ENCODE results near the gene RAPGEF1. TPM values are rescaled to one million over a fixed set of nuclear protein-coding genes. Genes with fewer than 3 reads are reported as not detected.
A peak's percentile ranks its signal among the peaks of the same experiment; 100 is the strongest.

The RAPGEF1 gene
- total and polyA plus RNA-seq, 7 donors = 72.3 to 319 (median 268) TPM

DNA sequence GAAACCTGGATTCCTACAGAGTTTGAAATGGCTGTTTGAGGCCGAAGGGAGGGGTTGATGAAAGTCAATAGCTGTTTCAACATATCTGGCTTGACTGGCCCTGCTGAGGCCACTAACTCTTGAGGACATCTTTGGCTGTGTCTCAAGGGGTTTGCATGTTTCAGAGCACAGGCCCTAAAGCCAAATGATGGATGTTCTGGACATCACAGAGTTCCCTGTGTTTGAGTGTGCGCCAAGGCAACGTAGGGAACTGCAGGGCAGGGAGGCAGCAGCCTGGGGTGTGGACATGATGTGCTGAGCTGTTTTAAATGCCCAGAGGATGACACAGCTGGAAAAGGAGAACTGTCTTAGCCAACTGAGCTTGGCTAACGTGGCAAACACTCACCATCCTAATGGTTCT lies 89.6 kb downstream of the RAPGEF1 start:
- Histone ChIP-seq H3K36me3 (ENCODE audit: insufficient read depth in 1 of 2, low read depth in 1 of 2) (peaks cover 0 to 4% of the 10 kb centered on the region in 2 donors), H3K27me3 (ENCODE audit: insufficient read depth in 3 of 3, low read length in 2 of 3) (no peaks in the 10 kb centered on the region), H3K4me1 (peaks cover 71% of the 10 kb centered on the region), H3K4me3 (no peak overlapping the region), H3K9me3 (no peaks in the 10 kb centered on the region), H3K27ac (peak overlapping the region; percentile 84)
- TF ChIP-seq, protein P1, sequence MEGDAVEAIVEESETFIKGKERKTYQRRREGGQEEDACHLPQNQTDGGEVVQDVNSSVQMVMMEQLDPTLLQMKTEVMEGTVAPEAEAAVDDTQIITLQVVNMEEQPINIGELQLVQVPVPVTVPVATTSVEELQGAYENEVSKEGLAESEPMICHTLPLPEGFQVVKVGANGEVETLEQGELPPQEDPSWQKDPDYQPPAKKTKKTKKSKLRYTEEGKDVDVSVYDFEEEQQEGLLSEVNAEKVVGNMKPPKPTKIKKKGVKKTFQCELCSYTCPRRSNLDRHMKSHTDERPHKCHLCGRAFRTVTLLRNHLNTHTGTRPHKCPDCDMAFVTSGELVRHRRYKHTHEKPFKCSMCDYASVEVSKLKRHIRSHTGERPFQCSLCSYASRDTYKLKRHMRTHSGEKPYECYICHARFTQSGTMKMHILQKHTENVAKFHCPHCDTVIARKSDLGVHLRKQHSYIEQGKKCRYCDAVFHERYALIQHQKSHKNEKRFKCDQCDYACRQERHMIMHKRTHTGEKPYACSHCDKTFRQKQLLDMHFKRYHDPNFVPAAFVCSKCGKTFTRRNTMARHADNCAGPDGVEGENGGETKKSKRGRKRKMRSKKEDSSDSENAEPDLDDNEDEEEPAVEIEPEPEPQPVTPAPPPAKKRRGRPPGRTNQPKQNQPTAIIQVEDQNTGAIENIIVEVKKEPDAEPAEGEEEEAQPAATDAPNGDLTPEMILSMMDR (IDR thresholded peaks at IDR 0.05) = no peak
- intact Hi-C loops (cut with DNase I) = loop anchor here in 1 of 2 donors (5.0 kb wide), 1 partner anchor 43 kb away; no protein-coding TSS in a partner anchor
- ATAC-seq = peak; percentile 90 to 96 (median 92)
- 16 to 28% (median 23%) methylated on average over 4 of the region's 4 CpGs for WGBS, 3 donors
- DNase-seq = peak; percentile 93 to 96

DNA sequence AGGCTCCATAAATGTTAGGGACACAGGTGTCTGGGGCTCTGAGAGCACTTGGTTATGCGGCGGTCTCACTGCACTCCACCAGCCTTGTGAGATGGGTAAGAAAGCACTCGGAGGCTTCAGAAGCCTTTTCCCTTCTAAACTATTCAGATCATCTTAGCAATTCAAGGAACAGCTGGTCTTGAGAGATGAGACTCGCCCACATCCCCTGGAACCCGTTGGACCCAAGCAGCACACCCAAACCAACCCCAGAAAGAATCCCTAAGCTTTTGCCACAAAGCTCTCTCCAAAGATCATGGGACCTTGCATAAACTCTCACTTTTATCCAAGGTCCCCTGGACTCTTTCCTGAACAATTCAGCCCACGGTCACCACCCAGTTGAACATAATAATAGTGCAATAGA lies 90.2 kb downstream of the RAPGEF1 start:
- Histone ChIP-seq H3K36me3 (ENCODE audit: insufficient read depth in 1 of 2, low read depth in 1 of 2) (peaks cover 0 to 4% of the 10 kb centered on the region in 2 donors), H3K27ac (peak overlapping the region; percentile 84), H3K4me3 (peak overlapping the region; percentile 26), H3K27me3 (ENCODE audit: insufficient read depth in 3 of 3, low read length in 2 of 3) (no peaks in the 10 kb centered on the region), H3K4me1 (peaks cover 71% of the 10 kb centered on the region), H3K9me3 (no peaks in the 10 kb centered on the region)
- intact Hi-C loops (cut with DNase I) = loop anchor here in 1 of 2 donors (5.0 kb wide), 1 partner anchor 42 kb away; no protein-coding TSS in a partner anchor
- ATAC-seq (no peak), DNase-seq (no peak)
- WGBS, 3 donors = 68 to 76% (median 68%) methylated on average over 6 of the region's 6 CpGs
- TF ChIP-seq, protein P1 (IDR thresholded peaks at IDR 0.05) = no peak

DNA sequence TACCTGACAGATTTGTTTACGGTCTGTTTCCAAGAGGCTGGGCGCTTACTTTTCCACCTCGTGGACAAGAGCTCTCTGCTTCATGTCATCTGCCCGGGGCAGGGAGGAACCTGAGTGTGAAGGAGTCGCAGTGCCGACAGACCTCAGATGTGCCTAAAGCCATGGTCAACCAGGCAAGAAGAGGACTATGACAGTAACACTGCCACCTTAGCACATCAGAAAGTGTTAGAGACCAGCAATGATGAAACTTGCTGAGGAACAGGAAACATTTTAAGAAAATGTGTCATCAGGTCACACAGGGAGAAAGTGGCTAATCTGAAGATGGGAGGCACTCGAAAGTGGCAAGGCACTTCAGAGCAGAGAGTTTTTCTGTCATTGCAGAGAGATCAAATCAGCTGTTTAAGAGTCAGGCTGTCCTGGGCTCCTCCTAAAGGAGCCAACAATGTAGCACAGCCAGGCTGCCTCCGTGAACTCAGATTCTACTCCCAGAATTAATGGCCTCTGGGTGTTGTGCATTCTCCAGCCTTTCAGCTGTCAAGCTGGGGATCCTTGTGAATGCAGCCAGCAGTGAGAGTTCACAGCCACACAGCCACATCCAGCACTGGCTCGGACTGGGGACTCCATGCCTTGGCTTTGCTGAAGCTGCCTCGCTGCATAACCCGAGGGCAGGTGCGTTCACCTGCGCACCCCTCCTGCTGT lies 94.6 kb downstream of the RAPGEF1 start:
- peak overlapping the region; percentile 74 for H3K27ac ChIP-seq

DNA sequence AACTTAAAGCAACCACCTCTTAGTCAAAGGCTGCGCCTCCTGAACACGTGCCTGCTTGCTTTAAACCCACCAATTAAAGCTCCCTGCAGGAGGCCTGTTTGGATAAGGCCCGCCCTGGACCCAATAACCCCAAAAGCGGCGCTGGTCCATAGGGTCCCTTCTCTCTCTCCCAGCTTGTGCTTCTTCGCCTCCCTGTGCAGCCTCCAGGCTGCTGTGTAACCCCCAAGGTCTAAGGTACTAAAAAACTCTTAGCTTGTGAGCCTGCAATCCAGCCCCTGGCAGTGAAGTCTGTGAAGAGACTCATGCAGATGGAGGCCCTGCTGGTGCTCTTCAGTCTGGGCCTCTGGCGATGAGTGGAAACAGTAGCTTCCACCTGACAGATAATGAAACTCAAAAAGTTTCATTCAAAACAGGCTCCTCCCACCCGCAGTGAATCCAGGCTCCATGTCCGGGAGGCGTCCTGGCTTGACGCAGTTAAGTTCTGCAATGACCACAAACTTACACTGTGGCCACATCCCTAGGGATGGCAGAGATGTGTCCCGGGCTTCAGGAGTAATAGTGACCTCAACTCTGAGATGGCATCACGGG lies 97.3 kb downstream of the RAPGEF1 start:
- Histone ChIP-seq H3K4me3 (no peak overlapping the region), H3K4me1 (peaks cover 37% of the 10 kb centered on the region), H3K27me3 (ENCODE audit: insufficient read depth in 3 of 3, low read length in 2 of 3) (no peaks in the 10 kb centered on the region), H3K36me3 (ENCODE audit: insufficient read depth in 1 of 2, low read depth in 1 of 2) (peaks cover 2 to 35% of the 10 kb centered on the region in 2 donors), H3K9me3 (no peaks in the 10 kb centered on the region), H3K27ac (no peak overlapping the region)
- ATAC-seq (no peak), DNase-seq (no peak)
- 90 to 92% (median 91%) methylated on average over 13 of the region's 13 CpGs for WGBS, 3 donors
- TF ChIP-seq, protein P1 (IDR thresholded peaks at IDR 0.05) = no peak
- intact Hi-C loops (cut with DNase I) = no loop called here

More for the DNA sequence above, 94.6 kb downstream of the RAPGEF1 start:
- Histone ChIP-seq H3K9me3 (no peaks in the 10 kb centered on the region), H3K4me3 (no peak overlapping the region), H3K4me1 (peaks cover 44% of the 10 kb centered on the region), H3K27me3 (ENCODE audit: insufficient read depth in 3 of 3, low read length in 2 of 3) (no peaks in the 10 kb centered on the region), H3K36me3 (ENCODE audit: insufficient read depth in 1 of 2, low read depth in 1 of 2) (peaks cover 2 to 24% of the 10 kb centered on the region in 2 donors)
- TF ChIP-seq, protein P1 (IDR thresholded peaks at IDR 0.05) = no peak
- intact Hi-C loops (cut with DNase I) = no loop called here
- peak; percentile 59 to 74 (median 66) for ATAC-seq
- WGBS, 3 donors = 44 to 49% (median 45%) methylated on average over 13 of the region's 13 CpGs
- no peak for DNase-seq

Data from psoas muscle (tissue), 8 donors.